Measurements from ENCODE around the gene CPNE8.

Gene CPNE8

DNA sequence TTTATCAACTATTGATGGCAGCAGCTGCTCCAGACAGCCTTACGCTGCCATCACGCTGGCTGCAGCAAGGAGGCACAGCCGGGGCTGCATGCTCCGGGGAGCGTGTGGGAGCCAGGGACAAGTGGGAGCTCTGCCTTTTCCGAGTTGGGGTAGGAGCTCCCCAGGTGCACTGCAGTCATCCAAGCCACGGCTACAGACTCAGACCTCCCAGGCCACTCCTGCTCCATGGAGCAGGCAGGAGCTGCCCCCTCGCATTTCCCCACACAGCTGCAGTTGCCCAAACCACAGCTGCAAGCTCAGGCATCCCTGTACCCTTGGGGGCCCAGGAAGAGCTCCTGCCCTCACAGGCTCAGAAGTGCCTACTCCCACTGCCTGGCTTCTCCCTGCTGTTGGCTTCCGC is 184.7 kb downstream of the CPNE8 start:
- no peak for DNase-seq

DNA sequence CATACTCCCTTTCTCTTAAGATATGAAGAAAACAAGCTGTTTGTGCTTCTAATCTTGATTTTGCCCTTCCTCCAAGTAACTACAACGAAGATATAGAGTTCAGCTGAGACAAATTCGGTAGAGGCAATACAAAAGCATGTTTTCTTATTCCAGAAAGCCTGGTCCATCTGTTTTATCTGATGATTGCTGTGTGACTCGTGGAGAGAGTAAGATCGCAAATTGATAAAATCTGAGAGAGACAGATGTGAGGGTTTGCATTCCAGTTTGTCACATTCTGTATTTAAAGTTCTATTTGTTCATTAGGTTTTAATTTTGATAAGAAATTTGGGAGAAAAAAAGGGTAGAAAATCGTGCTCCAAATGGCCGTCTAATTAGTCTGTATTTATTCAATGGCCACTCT is 192.1 kb downstream of the CPNE8 start:
- DNase-seq = no peak

DNA sequence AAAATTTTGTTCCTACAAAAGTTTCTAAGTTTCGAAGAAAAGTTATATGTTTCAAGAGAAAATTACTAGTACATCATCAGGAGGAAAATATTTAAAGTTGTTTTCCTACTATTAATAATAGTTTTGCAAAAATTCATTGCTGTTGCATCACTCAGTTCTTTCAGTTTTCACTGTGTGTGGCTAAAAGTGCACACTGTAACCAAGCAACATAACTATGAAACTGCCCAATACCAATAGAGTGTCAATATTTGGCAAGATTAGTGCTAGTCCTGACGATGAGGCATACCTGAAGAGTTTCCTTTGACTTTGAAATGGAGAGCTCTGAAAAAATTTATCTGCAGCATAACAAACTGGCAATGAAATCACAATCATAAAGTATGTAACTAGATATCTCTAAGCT is 194.3 kb downstream of the CPNE8 start:
- no peak for DNase-seq

DNA sequence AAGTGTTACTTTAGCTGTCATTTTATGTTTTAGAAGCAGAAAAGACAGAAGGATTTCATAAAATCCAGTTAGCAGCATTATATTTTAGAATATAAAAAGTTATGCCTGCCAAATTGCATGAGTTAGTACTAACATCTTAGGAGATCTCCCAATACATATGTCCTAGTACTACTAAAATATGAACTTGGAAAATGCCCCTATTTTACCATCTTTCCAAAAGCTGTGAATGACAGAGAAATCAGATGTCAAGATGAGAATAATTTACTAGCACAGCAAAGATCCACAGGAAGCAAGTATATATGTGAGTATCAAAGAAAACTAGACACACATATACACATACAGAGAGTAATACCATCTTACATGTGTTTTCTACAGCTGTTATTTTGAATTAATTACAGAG is 196.9 kb downstream of the CPNE8 start:
- DNase-seq = no peak

DNA sequence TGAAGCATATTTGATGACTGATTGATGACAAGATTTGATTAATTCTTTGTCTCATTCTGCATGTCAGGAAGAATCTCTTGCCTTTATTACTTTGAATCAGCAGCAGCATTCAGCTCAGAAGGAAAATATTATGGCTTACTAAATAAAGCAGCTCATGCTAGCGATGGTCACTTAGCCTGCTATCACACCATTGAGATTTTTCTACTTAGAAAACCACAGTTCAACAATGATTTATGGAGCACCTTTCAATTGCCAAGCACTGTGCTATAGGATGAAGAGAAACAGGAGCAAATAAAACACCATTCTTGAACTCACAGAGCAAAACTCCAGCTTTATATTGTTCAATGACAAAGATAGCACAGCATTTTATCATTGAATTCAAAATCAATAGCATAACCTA is 197.7 kb downstream of the CPNE8 start:
- no peak for DNase-seq

DNA sequence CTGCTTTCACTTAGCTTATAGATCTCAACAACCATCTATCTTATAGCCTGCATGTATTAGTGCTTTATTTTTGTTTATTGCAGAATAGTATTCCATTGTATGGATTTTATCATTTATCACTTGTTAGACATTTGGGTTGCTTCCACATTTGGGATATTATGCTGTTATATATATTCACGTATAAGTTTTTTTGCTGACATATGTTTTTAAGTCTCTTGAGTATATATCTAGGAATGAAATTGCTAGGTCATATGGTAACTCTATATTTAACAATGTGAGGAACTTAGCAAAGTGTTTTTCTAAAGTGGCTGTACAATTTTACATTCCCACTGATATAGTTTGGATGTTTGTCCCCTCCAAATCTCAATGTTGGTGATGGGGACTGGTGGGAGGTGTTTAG is 208.1 kb downstream of the CPNE8 start:
- DNase-seq = no peak

DNA sequence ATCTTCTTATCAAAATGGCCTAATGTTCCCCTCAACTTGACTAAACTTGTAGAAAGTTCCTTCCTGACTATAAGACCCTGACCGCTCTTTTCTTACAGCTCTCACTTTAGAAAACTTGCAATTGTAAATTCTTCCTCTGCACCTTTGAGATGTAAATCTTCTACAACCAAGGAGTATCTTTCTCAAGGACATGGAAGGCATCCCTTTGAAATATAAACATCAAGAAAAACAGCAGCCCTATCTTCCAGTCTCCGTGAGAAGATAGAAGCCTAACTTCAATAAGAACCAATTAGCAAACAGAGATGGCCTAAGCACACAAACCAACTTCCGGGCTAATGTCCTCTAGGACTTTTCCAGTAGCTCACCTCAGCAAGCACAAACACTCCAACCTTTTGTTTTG is 210.3 kb downstream of the CPNE8 start:
- no peak for DNase-seq

DNA sequence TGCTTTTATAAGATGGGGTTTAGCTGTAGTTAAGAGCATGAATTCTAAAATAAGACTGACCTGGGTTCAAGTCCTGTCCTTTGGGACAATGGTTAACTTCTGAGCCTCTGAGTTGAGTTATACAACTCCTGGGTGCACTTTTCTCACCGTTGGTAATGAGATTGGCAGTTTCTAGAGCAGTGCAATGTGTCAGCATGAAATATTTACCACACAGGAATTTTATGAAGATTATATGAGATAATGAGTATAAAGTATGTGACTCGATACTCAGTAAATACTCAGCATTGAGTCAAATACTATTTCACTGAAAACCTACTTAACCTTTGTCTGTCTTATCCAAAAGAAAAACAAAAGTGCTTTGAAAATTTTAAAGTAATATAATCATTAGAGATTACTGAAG is 214.2 kb downstream of the CPNE8 start:
- DNase-seq = no peak

DNA sequence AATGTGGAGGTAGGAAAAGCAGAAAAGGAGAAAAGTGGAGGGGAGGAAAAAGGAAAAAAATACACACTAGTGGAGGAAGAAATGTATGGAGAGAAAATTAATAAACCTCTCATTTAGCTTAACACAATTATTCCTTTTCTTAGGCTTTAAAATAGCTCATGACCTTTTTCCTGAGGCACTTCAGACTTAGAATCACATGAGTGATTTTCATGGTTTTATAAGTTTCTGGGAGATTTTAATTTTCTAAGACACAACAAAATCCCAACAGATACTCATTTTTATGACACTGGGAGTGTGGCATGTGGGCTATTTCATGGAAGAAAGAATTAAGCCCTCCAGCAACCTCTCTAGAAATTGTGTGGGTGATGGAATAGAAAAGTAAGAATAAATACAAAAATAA is 214.7 kb downstream of the CPNE8 start:
- DNase-seq = no peak

DNA sequence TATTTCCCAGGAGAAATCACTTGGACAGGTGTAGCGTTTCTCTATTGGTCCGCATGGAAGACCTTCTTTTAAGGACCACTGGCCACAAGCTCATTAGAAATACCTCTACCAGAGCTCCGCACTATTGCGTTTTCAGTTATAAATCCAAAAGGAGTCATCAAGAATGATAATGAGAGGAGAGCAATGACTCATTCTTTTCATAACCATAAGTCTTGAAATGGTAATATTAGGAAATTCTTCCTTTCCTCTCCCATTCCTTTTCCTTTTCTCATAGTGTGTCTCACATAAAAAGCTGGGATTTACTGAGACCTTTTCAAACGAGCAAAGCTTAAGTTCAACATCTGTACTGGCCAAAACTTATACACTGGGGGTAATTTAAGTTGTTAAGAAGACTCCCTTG is 215.7 kb downstream of the CPNE8 start:
- no peak for DNase-seq

DNA sequence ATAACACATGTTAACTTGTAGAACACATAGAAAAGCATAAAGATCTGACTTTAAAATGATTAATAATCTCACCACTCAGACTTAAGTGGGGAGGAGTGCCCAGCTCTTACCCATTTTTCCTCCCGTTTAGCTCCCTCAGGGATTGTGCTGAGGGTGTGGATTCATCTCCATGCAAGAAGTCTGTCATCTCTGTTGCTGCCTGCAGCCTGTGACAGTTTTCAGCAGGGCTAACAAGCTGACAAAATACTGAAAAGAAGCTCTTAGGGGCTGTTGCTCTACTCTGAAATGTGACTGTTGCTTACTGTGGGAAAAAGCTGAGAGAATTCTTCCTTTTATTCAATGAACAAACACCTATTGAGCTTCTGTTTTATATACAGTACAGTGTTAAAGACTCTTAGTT is 216.2 kb downstream of the CPNE8 start:
- DNase-seq = no peak

DNA sequence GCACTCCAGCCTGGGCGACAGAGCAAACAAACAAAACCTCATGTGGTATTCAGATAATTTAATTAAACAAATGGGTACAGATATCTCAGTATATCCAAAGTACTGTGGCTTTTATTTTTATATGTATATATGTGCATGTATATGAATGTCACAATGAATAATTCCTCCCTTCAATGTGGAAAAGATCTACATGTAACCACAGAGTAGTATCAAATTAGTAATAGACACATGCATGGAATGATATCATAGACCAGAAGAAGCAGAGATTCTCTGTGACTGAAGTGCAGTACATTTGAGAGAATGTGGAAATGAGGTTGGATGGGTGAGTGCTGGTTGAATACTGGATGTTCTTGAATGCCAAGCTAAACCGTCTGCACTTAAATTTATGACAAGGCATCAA is 222.9 kb downstream of the CPNE8 start:
- DNase-seq = no peak

DNA sequence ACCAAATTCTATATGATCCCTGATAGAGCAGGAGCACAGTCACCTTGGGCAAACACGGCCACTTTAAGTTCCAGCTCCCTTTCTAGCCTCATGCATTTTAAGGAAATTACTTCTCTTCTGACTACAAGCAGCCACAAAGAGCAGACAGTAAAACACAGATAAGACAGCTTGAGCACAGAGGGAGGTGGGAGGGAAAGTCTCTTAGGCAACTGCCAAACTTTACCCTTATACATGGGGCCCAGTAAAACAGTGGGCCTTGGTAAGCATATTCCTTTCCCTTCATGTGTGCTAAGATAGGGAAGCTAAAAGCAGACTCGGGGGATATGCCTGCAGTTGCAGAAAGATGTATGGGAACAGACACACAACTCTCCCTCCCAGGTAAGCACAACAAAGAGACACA is 235.9 kb downstream of the CPNE8 start:
- no peak for DNase-seq

DNA sequence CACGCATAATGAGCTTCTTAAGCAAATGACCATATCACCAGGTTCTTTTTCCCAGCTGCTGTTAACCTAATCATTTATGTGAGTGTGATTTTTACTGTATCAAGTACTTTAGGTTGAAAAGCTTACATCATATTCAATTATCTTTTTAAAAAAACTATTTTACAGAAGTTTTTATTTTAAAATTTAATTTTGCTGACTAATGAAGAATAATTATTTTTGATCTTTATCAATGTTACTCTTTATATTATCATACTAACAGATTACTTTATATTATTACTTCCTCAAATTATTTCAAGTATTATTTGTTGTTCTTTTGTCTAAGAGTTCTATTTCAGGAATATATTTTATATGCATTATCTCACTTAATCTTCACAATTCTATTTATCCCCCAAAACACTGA is 236.3 kb downstream of the CPNE8 start:
- no peak for DNase-seq

DNA sequence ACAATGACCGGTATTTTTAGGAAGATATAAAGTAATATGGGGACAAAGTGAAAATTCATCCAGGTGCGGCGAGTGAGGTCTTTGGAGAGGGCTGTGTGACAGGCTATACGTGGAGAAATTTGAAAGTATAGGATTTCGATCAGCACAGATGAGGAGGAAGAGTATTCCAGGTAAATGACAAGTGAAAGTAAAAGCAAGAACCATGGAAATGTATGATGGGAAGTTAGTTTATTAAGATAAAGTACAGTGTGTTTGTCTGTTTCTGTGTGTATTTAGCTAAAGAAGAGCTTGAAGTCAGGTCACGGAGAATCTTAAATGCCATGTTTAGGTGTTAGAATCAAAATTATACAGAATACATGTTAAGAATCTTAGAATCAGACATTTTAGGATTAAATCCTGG is 239.0 kb downstream of the CPNE8 start:
- DNase-seq = no peak

DNA sequence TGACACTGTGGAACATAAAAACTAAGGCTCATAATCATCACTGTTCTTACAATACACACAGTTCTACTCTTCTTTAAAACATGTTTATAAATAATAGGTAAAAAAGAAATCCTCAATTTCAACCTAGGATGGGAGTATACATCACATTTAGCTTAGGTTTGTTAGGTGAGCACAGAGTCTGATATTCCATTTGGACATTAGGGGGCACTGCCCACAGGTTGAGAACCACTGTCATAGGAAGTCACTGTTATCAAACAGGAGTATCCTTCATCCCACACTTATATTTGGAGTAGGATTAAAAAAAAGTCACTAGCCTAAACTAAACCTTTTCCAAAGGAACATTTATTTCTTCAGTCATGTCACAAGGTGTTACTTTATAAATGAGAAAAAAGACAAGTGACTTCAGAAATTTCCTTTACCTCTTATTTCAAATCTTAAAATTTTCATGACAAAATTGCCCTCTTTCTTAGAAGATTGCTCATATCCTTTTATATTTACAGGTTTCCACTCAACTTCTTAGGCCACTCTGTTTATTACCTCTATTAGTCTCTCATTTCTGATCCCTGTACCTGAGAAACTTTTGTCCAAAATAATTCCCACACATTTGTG is 240.6 kb downstream of the CPNE8 start:
- no peak for DNase-seq

DNA sequence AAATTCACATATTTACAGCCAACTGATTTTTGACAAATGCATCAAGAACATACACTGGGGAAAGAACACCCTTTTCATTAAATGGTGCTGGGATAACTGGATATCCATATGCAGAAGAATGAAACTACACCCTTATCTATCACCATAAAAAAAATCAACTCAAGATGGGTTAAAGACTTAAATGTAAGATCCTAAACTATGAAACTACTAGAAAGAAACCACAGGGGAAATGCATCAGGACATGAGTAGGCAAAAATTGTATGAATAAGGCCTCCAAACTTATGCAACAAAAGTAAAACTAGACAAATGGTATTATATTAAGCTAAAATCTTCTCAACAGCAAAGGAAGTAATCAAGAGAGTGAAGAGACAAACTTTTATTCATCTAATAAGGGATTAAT is 242.6 kb downstream of the CPNE8 start:
- DNase-seq = no peak

DNA sequence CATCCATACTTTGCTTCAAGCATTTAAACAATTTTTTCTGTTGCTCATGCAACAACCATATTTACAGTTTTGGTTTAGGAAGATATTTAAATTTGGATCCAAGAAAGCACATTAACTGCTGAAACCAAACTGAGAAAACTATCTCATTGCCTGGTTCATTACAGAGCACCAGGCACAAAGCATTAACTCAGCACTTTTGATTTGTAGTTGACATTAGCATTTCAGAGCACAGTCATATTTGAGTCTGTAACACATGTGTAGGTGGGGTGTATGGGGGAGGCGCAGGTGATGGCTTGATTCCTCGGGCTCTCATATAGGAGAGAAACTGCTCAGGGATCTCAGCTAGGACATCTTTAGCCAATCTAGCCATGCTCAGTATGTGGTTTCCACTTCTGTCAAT is 251.7 kb downstream of the CPNE8 start:
- no peak for DNase-seq

DNA sequence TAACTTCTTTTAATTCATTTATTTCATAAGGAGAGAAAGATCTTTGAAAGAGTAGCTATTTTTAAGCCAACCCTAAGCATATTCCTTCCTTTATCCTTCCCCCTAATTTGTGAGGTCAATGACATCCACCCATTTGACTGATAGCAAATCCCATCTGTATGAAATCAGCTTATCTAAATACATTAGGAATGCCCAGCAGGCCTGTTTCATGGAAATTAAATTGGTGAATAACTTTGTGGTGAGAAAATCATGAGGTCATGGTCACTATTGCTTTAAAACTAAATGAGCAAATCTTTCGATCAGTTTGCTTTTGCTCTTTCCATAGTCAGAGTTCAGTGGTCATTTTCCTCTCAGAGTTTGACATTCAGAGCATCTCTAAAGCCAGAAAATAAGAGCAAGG is 256.6 kb downstream of the CPNE8 start:
- no peak for DNase-seq

DNA sequence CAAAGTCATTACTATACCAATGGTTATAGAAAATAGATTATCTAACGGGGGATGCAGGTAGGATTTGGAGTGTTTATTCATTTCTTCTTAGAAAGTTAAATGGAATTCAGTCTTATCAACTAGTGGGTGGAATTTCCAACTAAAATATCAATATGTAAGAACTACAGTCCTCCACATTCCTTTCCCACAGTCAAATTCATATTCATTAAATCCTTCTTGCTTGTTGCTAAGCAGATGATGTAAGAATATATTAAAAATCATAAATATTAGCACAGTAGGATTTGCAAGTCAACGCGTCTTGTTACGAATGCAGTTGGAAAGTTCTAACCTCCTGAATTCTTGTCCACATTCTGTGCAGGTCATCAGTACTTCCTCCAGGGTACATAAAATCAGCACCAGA is 259.2 kb downstream of the CPNE8 start:
- no peak for DNase-seq

DNA sequence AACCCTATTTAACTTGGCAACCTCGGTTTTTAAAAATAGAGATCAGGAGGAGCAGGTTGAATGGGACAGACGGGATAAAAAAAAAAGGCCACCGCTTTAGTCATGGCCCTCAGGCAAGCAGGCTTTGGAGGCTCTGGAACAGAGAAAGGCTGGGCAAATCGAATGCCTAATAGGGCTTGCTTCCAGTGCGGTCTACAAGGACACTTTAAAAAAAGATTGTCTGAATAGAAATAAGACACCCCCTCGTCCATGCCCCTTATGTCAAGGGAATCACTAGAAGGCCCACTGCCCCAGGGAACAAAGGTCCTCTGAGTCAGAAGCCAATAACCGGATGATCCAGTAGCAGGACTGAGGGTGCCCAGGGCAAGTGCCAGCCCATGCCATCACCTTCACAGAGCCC is 265.8 kb downstream of the CPNE8 start:
- DNase-seq = no peak

DNA sequence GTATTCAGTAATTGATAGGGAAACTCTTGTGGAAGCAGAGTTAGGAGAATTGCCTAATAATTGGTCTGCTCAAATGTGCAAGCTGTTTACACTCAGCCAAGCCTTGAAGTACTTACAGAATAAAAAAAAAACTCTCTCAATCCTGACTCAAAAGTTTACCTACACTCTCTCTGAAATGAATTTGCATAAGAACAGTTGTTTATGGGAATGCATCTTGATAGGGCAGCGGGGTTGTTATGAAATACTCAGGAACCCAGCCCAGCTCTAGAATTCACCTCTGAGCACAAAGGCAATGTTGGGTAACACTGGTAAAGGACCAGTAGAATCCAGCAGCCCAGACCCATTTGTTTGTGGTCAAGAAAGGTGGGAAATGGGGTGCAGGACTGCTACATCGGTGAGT is 267.0 kb downstream of the CPNE8 start:
- no peak for DNase-seq

DNA sequence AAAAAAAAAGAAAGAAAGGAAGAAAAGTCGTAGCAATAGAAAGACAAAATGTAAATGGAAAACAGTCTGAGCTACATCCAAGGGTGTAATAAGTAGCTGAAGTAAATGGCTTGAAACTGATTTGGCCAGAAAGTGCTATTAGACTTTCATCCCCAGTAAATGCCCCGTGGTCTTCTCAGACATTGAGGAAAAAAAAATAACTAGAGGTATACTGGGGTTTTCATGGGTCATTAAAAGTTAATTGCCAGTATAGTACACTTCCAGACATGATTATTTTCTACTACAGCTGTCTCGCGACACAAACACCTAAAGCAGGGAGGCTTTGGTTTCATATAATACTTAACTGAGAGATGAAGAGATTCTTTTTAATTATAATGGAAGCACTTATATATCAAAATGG is 271.9 kb downstream of the CPNE8 start:
- no peak for DNase-seq

DNA sequence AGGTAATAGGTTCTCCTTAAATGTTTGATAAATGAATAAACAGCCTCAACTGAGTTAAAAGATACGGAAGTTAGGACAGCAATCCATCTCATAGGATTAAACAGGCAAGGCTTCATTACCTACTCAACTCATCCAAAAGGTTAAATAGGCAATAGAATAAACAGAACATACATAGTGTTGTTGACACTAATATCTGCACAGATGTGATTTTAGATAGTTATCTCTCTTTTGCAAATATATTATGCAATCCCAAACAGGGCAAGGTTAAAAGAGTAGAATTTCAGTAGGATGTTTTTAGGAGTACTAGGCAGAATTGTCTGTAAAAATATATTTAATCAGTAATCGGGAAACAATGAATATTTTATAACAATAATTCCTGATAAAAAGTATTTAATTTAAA is 276.3 kb downstream of the CPNE8 start:
- DNase-seq = no peak

DNA sequence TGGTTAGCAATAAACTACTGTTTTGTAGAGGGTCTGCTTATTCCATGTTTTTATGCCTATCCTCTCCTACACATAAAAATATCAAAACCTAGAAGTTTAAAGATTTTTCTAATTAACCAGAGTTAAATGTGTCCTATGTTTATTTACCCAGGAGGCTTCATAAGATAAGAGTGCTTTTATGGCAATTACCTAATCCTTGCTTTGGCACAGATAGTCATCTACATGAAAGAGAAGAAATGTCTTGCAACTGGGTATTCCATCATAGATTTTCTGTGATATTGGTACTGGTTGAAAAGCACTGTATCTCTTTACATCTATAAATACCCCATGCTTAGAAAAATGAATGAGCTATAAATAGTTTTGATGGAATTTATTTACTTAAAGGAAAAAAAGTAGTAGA is 277.1 kb downstream of the CPNE8 start:
- no peak for DNase-seq

DNA sequence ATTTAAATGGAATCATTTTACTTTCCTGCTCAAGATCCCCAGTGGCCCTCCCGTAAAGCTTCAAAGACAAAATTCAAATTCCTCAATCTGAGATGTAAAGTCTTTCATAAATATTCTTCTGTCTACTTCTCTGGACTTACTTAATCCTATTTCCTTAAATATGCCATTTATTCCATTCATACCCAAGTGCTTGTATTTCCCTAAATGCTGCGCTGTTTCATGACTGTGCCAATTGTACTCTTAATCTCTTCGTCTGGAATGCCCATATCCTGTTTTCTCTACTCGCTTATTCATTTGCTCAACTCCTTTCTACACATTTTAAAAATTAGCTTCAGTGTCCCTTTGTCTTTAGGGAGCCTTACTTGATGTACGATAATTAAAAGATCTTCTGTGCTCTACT is 280.1 kb downstream of the CPNE8 start:
- DNase-seq = no peak

Measured in stimulated activated CD4-positive, alpha-beta T cell treated with anti-CD3 and anti-CD28 coated beads, Interleukin-2, amount 100 ng/mL, for 24 hours (primary cell).